GM12874 (cell line): Measurements from ENCODE around the gene IQSEC3.

Experiments used
- TF ChIP-seq, protein P1 (sequence below): IDR thresholded peaks from 2 replicates; pipeline ENCODE4 v1.5.1; 2011; ENCODE audit warnings: low read depth, mild to moderate bottlenecking, control low read depth, low read length, moderate library complexity; ENCODE audit not compliant: insufficient read depth

The IQSEC3 gene

DNA sequence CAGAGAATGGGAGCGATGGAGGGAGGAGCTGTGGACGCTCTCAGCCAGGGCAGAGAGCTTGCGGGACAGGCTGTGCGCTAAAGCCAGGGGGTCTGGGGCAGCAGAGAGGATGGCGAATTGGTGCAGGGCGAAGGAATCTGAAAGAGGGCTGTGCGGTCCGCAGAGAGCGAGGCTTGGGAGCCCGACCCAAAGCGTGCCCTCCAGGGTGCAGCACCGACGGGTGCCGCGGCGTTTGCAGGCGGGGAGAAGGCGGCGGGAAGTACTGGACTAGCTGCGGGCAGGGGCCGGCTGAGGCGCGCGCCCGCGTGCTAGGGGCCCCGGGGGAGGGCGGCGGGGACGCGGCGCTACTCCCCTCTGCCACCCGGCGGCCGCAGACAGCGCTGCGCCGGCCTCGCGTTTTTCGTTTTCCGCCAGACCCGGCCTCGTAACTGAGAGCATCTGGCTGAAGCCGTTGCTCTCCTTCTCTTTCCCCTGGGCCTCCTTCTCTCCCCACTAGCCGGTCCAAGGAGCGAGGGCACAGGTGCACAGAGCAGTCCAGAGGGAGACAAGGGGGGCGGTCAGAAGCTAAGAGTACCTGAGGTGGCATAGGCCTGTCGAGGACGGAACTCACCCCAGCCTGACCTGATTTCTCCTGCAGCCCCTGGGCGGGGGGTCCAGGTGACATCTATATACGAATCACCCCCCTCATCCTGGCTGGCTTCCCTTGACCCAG is 122.5 kb downstream of the IQSEC3 start:
- TF ChIP-seq, protein P1, sequence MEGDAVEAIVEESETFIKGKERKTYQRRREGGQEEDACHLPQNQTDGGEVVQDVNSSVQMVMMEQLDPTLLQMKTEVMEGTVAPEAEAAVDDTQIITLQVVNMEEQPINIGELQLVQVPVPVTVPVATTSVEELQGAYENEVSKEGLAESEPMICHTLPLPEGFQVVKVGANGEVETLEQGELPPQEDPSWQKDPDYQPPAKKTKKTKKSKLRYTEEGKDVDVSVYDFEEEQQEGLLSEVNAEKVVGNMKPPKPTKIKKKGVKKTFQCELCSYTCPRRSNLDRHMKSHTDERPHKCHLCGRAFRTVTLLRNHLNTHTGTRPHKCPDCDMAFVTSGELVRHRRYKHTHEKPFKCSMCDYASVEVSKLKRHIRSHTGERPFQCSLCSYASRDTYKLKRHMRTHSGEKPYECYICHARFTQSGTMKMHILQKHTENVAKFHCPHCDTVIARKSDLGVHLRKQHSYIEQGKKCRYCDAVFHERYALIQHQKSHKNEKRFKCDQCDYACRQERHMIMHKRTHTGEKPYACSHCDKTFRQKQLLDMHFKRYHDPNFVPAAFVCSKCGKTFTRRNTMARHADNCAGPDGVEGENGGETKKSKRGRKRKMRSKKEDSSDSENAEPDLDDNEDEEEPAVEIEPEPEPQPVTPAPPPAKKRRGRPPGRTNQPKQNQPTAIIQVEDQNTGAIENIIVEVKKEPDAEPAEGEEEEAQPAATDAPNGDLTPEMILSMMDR: peak; percentile 73

DNA sequence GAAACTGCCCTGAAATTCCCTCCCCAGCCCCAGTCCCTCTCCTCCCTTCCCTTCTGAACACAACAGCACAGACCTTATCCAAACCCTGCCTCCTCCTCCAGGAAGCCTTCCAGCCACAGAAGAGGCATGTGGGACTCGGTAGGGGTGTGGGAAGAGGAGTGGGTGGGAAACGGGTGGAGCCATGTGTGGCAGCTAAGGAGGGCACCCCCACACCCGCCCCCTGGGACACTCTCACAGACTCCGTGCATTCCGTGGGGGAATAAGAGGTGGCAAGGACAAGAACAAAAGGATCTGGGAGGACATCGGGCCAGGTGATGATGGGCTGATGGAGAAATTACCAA is 123.0 kb downstream of the IQSEC3 start:
- TF ChIP-seq, protein P1: no peak

DNA sequence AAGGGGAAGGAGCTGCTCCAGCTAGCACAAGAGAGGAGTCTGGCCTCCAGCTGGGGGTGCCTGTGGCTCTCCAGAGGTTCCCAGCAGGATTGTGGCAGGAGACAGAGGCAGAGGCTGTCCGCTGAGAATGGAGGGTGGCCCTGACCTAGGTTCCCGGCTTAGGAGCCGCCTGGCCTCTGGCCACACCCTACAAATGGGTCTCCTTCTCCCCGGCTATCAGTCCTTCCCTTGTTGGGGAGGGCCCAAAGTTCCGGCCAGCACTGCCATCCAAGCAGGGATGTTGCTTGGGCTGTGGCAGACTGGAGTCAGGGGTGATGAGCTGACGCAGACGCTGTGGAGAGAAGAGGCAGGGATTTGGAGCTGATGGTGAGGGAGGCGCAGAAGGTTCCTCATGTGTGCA is 124.3 kb downstream of the IQSEC3 start:
- TF ChIP-seq, protein P1: no peak

DNA sequence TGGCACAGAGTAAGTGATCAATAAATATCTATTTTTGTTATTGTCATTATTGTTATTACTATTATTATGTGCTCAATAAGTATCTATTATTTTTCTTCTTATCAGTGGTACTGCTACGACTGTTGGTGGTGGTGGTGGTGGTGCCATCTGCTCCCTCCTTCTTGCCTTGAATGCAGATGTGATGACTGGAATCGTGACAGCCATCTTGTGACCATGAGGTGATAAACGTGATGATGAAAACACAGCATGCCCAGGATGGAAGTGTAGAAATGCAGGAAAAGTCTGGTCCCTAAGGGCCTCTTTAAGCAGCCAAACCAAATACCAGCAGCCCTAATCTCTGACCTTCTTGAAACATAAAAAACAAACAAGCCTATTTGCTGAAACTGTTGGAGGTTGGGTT is 125.0 kb downstream of the IQSEC3 start:
- TF ChIP-seq, protein P1: no peak

DNA sequence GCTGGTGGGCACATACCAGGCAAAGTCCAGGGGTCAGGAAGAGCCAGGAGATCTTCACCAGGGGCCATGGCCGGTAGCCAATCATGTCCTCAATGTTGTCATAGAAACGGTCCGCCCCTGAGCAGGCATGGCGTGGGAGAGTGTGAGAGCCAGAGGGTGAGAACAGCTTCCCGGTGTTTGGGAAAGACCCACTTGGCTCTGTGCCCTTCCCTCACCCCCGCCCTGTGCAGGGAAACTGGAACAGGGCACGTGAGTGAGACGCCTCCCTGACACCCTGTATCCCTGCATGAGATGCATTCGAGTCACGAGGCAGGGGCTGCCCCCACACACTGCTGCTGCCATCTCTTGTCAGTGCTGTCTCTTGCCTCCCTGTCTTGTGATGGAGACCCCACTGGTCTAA is 126.7 kb downstream of the IQSEC3 start:
- TF ChIP-seq, protein P1: no peak

DNA sequence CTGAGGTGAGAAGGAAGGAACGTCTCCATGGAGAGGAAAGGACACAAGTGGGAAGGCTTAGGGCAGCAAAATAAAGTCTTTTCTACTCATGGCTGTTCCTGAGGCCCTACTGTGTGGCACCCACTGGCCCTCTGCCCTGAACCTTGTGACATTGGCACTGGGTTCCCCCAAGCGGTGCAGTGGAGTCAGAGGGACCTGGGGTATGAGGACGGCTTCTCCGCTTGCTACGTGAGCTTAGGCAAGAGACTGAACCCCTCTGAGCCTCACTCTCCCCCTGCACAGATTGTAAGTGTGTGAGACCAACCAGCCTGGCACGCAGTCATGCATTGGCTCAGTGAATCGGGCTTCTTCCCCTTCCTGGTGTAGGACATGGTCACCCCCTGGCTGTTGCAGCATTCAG is 127.7 kb downstream of the IQSEC3 start:
- TF ChIP-seq, protein P1: no peak

DNA sequence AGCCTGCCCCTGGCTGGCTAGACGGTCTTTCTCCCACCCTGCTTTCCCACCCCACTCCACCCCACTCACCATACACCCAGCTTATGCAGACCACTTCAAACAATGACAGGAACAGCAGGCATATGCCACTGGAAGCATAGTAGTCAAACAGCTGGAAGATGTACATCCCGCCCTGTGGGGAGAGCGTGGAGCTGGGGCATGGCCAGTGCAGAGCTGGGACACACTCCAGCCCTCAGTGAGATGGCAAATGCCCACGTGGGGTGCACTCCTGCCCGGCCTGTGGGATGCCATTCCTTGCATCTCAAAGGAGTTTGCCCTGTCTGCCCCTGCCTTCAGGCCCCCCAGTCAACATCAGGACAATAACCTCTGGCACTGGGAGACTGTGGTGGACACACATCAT is 128.6 kb downstream of the IQSEC3 start:
- TF ChIP-seq, protein P1: no peak
